IPS-15b (cell line): ENCODE measurements around the gene TUT4.

Experiments used
- H3K27me3 ChIP-seq: one replicate; pipeline ENCODE4 v1.6.1; 2013; ENCODE audit warnings: low read length; ENCODE audit not compliant: control insufficient read depth, insufficient read depth
- H3K36me3 ChIP-seq: one replicate; pipeline ENCODE4 v1.6.1; 2013; ENCODE audit warnings: low read length; ENCODE audit not compliant: control insufficient read depth, insufficient read depth
- H3K4me1 ChIP-seq: one replicate; pipeline ENCODE4 v1.6.1; 2013; ENCODE audit warnings: mild to moderate bottlenecking, low read length; ENCODE audit not compliant: control insufficient read depth, insufficient read depth
- H3K4me3 ChIP-seq: one replicate; pipeline ENCODE4 v1.5.1; 2013; ENCODE audit warnings: low read depth, low read length
- H3K9ac ChIP-seq: one replicate; pipeline ENCODE4 v1.6.1; 2013; ENCODE audit warnings: low read depth, mild to moderate bottlenecking, low read length
- H3K9me3 ChIP-seq: one replicate; pipeline ENCODE4 v1.6.1; 2013; ENCODE audit warnings: mild to moderate bottlenecking, low read length; ENCODE audit not compliant: control insufficient read depth, insufficient read depth

Gene TUT4

DNA sequence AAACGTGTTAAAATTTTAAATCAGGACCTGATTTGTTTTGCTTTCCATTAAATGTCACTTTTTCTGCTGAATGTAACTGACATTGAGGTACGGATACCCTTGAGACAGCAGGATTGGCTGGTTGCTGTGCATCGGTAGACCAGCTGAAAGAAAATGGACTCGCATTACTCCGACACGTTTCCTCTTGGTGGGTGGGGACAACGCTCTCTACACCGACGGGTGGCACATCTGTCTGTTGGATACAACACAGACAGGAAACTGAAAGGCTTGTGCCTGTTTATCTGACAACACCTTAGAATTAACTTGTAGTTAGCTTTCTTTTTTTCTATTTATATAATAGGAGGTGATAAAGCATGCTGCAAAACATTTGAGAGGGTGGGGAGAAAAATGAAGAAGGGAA is 129.1 kb downstream of the TUT4 start:
- H3K27me3 ChIP-seq = no peaks in the 10 kb centered on the region
- peaks cover 2% of the 10 kb centered on the region for H3K4me1 ChIP-seq
- H3K4me3 ChIP-seq = no peak overlapping the region
- H3K9ac ChIP-seq = no peak overlapping the region
- no peaks in the 10 kb centered on the region for H3K9me3 ChIP-seq
- H3K36me3 ChIP-seq = peaks cover 1% of the 10 kb centered on the region

DNA sequence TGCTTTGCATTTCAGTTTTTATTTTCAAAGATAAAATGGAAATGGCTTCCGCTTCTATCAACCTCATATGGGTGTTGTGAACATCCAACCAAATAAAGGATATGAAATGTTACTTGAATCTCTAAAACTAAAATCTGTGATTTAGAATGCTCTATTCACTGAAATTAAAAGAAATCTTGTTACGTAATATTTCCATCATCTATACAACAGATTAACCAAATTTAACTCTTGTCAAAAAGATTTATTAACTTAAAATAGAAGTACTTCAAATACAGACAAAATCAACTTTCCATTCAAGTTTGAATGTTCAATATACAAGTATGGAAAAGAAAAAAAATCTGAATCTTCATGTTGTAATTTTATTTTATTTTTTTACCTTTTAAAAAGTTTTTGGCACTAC is 129.8 kb downstream of the TUT4 start:
- H3K4me1 ChIP-seq = peaks cover 2% of the 10 kb centered on the region
- no peaks in the 10 kb centered on the region for H3K9me3 ChIP-seq
- H3K9ac ChIP-seq = no peak overlapping the region
- H3K36me3 ChIP-seq = peaks cover 6% of the 10 kb centered on the region
- H3K4me3 ChIP-seq = no peak overlapping the region
- H3K27me3 ChIP-seq = no peaks in the 10 kb centered on the region

DNA sequence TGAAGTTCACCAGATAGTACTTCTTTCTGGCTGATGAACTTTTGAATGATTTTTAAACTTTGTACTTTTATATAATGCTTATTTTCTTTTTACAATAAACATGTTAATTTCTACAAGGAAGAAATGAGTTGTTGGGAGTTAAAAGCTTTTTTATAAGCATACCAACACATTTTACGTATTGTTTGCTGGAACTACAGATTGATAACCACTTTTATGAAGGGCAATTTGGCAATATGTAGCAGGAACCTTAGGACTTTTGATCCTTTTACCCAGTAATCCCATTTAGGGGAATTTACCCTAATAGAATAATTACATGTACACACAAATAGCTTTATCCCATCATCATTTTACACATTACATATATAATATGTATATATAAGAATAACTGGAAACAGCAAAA is 132.2 kb downstream of the TUT4 start:
- Histone ChIP-seq H3K4me3 (no peak overlapping the region), H3K27me3 (no peaks in the 10 kb centered on the region), H3K9me3 (no peaks in the 10 kb centered on the region), H3K9ac (no peak overlapping the region), H3K4me1 (no peaks in the 10 kb centered on the region), H3K36me3 (peaks cover 12% of the 10 kb centered on the region)

DNA sequence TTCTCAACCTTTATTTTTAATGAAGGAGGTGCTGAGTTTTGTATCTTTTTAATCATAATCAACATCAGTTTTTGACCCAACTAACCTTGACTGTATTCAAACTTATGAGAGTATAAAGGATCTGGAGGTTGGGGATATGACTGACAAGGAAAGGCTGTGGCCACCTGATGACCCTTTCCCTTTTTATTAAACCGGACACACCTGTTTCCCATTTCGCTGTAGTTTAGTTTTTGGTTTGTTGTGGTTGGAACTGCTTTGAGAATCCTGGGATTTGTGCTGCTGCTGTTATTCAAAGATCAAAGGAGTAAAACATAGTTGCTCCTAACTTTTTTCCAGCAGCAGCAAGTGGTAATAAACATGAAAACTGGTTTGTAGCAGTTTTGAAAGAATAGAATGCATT is 136.1 kb downstream of the TUT4 start:
- Histone ChIP-seq H3K9ac (no peak overlapping the region), H3K4me3 (no peak overlapping the region), H3K27me3 (no peaks in the 10 kb centered on the region), H3K36me3 (peaks cover 41% of the 10 kb centered on the region), H3K4me1 (no peaks in the 10 kb centered on the region), H3K9me3 (no peaks in the 10 kb centered on the region)

DNA sequence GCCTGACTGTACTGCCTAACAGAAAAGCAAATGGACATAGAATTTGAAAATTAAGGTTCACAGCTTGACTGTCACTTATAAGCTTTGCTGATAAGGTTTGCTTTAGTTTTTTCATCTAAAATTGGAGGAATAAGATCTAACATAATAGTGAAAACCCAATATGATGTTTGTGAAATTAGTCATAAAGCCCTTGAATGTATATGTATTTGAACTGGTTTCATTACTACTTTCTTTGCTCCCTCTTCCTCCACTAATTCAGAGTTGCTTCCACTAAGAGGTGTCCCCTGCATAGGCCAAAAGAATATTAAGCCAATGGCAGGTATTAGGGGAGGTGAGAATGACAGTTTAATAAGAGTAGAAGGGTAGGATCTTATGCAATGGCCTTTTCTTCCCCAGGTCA is 137.9 kb downstream of the TUT4 start:
- Histone ChIP-seq H3K36me3 (peaks cover 51% of the 10 kb centered on the region), H3K9me3 (no peaks in the 10 kb centered on the region), H3K9ac (no peak overlapping the region), H3K4me1 (no peaks in the 10 kb centered on the region), H3K4me3 (no peak overlapping the region), H3K27me3 (no peaks in the 10 kb centered on the region)

DNA sequence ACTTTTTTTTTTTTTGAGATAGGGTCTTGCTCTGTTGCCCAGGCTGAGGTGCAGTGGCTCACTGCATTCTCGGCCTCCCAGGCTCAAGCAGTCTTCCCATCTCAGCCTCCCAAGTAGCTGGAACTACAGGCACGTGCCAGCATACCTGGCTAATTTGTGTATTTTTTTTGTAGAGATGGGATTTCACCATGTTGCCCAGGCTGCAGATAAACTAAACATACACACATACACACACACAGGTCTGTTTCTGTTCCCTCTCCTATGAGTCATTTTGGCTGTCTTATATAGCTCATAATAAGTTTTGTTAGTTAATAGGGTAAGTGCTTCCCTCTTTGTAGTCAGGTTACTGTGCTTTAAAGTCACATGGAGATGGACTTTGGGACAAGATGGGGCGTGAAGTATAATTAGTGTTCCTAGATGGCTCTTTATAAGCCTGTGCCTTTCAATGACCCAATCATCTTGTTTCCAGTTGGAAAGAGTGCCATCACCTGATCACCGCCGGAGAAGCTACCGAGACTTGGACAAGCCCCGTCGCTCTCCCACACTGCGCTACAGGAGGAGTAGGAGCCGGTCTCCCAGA is 139.4 kb downstream of the TUT4 start:
- H3K27me3 ChIP-seq = no peaks in the 10 kb centered on the region
- no peaks in the 10 kb centered on the region for H3K9me3 ChIP-seq

DNA sequence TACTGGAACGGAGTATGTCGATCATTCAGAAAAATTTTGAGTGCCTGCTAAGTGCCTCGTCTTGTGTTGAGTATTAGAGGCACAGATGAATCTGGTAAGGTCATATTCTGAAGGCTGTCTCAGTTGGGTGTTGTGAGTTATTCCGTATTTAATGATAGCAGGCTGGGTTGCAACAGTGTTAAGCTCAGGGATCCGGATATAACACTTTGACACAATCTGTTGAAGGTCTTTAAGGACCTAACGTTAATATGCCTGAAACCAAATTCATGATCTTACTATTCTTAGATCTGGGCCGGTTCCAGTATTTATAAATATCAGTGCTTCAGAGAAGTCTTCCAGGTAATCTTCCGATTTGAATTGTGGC is 147.9 kb downstream of the TUT4 start:
- H3K4me3 ChIP-seq = peak overlapping the region; percentile 96
- H3K9ac ChIP-seq = peak overlapping the region; percentile 90
- peaks cover 25% of the 10 kb centered on the region for H3K36me3 ChIP-seq
- no peaks in the 10 kb centered on the region for H3K9me3 ChIP-seq
- H3K4me1 ChIP-seq = no peaks in the 10 kb centered on the region
- H3K27me3 ChIP-seq = no peaks in the 10 kb centered on the region

More for the DNA sequence above, 139.4 kb downstream of the TUT4 start:
- H3K9ac ChIP-seq = no peak overlapping the region
- peaks cover 55% of the 10 kb centered on the region for H3K36me3 ChIP-seq
- no peaks in the 10 kb centered on the region for H3K4me1 ChIP-seq
- H3K4me3 ChIP-seq = no peak overlapping the region

DNA sequence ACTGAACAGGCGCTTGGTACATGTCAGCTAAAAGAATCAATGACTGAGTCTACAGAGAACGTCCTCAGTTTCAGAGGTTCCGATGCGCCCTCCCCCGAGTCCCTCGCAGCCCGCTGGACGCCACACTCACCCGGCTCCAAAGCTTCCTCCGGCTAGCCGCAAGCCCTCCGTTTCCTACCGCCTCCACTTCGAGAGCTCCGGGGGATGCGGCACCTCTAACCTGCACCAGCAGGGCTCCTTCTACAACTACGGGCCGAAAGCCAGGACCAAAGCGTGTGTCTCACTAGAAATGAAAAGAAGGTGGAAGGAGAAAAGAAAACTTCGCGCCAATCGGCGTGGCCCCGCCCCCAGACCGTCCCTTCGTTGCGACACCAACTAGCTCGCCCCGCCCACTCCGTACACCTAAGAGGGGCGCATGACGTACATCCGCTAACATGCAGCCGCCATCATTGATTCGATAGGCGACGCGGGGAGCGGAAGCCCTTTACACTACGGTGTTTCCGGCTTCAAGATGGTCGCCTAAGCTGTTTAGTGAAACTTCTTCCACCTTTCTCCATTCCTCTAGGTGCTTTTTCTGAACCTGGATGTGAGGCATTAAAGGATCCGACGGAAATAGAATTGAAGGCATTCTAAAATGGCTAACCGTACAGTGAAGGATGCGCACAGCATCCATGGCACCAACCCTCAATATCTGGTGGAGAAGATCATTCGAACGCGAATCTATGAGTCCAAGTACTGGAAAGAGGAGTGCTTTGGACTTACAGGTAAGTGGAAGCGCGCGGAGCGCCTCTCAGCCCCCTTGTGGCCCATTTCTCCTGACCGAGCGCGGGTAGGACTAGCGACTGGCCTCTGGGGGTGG is 148.5 kb downstream of the TUT4 start, which contains the start of the genes ORC1 and PRPF38A:
TSS of gene ORC1 (minus strand) at position 308 of the 859 bp plus-strand sequence. CDS start 2,200 bp downstream, outside the sequence.
TSS of gene PRPF38A (plus strand) at position 487 of the 859 bp plus-strand sequence. CDS start at position 635, 148 bp downstream.
- Histone ChIP-seq H3K36me3 (peaks cover 29% of the 10 kb centered on the region), H3K4me1 (no peaks in the 10 kb centered on the region), H3K4me3 (peak within 1 kb of the TSS; percentile 96), H3K9ac (peak within 1 kb of the TSS; percentile 95), H3K9me3 (no peaks in the 10 kb centered on the region), H3K27me3 (no peaks in the 10 kb centered on the region)

DNA sequence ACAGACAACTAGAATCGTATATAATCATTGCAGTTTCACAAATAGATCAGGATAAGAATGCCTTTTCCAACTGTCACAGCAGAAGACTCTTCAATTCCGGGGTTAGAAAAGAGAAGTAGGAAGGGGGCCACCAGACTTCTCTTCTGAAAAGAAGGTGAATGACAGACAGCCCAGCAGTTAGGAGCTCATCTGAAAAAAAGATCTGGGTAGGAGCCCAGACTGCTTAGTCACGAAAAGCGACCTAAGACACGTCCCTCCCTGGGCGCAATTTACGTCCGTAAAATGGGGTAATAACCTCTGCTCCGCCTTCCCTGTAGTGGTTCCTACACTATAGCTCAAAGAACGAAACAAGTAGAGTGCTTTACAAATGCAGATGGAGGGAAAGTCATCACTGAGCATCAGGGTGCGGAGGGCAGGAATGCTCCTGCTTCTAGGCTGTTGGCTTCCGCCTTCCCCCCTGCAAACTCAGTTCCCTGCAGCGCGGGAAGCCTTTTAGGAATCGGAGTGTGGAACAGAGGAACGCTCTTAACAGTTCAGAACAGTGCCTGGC is 149.3 kb downstream of the TUT4 start:
- H3K36me3 ChIP-seq = peaks cover 23% of the 10 kb centered on the region
- no peaks in the 10 kb centered on the region for H3K27me3 ChIP-seq
- H3K4me1 ChIP-seq = no peaks in the 10 kb centered on the region

DNA sequence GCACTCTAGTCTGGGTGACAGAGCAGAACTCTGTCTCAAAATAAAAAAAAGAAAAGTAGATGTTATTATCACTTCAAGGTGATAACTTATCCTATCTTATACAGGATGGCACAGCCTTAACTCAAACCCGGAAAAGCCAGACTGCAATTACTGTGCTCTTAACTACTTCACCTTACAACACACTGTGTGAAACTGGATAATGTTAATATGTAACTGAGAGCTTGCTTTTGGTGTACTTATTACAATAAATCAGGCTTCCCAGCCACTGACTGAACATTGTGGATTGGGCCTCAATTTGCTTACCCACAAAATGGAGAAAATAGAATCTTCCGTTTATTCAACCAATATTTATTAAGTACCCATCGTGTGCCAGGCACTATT is 150.0 kb downstream of the TUT4 start:
- H3K4me3 ChIP-seq = peak overlapping the region; percentile 96
- H3K36me3 ChIP-seq = peaks cover 17% of the 10 kb centered on the region
- no peak overlapping the region for H3K9ac ChIP-seq

More for the DNA sequence above, 149.3 kb downstream of the TUT4 start:
- Histone ChIP-seq H3K4me3 (peak overlapping the region; percentile 96), H3K9ac (peak overlapping the region; percentile 95), H3K9me3 (no peaks in the 10 kb centered on the region)

DNA sequence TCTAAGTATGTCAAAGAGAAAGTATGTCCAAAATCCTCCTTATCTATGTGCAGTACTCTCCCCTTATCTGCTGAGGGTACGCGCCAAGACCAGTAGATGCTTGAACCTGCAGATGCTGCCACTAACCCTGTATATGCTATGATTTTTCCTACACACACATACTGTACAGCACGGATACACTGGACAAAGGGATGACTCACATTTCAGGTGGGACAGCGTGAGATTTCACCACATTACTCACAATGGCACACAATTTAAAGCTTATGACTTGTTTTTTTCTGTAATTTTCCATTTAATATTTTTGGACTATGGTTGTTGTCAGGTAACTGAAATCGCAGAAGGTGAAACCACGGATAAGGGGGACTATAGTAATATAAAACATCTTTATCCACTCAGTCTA is 152.8 kb downstream of the TUT4 start:
- H3K4me3 ChIP-seq = no peak overlapping the region
- no peak overlapping the region for H3K9ac ChIP-seq

More for the DNA sequence above, 150.0 kb downstream of the TUT4 start:
- H3K4me1 ChIP-seq = no peaks in the 10 kb centered on the region
- H3K9me3 ChIP-seq = no peaks in the 10 kb centered on the region
- no peaks in the 10 kb centered on the region for H3K27me3 ChIP-seq

DNA sequence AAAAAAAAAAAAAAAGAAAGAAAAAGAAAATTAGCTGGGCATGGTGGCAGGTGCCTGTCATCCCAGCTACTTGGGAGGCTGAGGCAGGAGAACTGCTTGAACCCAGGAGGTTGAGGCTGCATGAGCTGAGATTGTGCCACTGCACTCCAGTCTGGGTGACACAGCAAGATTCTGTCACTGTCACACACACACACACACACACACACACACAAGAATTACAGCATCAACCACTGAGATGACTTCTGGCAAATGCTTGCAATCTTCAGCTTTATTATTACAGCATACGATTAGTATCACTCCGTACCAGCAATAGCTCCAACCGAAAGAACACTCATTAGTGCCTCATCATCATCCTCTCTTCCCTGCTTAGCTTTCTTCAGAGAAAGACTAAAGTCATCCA is 153.3 kb downstream of the TUT4 start:
- Histone ChIP-seq H3K9me3 (no peaks in the 10 kb centered on the region), H3K4me3 (no peak overlapping the region), H3K4me1 (no peaks in the 10 kb centered on the region), H3K9ac (no peak overlapping the region), H3K36me3 (peaks cover 31% of the 10 kb centered on the region), H3K27me3 (no peaks in the 10 kb centered on the region)

More for the DNA sequence above, 152.8 kb downstream of the TUT4 start:
- Histone ChIP-seq H3K4me1 (no peaks in the 10 kb centered on the region), H3K27me3 (no peaks in the 10 kb centered on the region), H3K9me3 (no peaks in the 10 kb centered on the region), H3K36me3 (peaks cover 31% of the 10 kb centered on the region)
